Adrenal gland (tissue), 5 donors: ENCODE measurements around the gene NBPF1.
"Not testable (repeated sequence)": the region's sequence is repeated elsewhere in the genome, so short reads cannot be mapped to it uniquely, and the experiment has no call there.

Experiments
- CTCF ChIP-seq, 6 experiments: fragments of 450-650 bp in 4 of 6; fragments of 200-600 bp in 2 of 6; sonication (generic) in 1 of 6; IDR thresholded peaks; 1 replicate in 5 of 6; 2 replicates in 1 of 6; pipeline versions ENCODE4 v1.5.1 to v1.8.0; 2016 to 2021; ENCODE audit warnings: antibody characterized with exemption in 6 of 6, mild to moderate bottlenecking in 2 of 6, moderate library complexity in 1 of 6
- POLR2A ChIP-seq, 2 donors: fragments of 450-650 bp; IDR thresholded peaks; one replicate each; pipeline ENCODE4 v1.6.1; 2017; ENCODE audit warnings: antibody characterized with exemption in 2 of 2, mild to moderate bottlenecking in 2 of 2, moderate library complexity in 1 of 2
- donor health status: DM: no; HTN: no; CAD: no.

GRCh38 chr1:16591845-16592244 lies 21.5 kb downstream of the NBPF1 start:
- TF ChIP-seq CTCF (IDR thresholded peaks at IDR 0.05) = peak in 2 of 6 experiments; percentile 18 to 21
- TF ChIP-seq POLR2A (IDR thresholded peaks at IDR 0.05) = not testable (repeated sequence)
